GM18499 (cell line): ENCODE measurements around the gene CP.
"Not testable (repeated sequence)": the region's sequence is repeated elsewhere in the genome, so short reads cannot be mapped to it uniquely, and the experiment has no call there.

Experiments used
- ATAC-seq: cut with Tn5 transposase; IDR thresholded peaks from one replicate; pipeline ENCODE4 v1.9.1; 2021; ENCODE audit warnings: moderate number of reproducible peaks; ENCODE audit not compliant: insufficient read depth, unreplicated experiment

Gene CP

DNA sequence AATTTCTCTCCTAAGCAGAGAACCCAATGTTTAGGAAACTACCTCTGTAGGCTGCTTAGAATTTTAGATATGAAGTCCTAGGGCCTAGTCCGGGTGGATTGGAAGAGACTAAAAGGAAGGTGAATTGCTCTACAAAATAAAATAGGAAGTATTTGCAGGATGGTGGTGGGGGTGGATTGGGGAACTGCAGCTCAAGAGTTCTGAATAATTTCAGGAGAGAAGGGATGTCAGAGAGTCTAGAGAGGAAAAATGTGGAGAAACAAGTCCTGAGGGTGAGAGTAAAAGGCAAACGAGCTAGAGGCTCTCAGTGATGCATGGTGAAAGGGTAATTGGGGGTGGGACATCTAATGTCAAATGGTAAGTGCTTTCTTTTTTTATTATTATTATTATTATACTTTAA is 10.2 kb upstream of the CP start:
- no peak for ATAC-seq

DNA sequence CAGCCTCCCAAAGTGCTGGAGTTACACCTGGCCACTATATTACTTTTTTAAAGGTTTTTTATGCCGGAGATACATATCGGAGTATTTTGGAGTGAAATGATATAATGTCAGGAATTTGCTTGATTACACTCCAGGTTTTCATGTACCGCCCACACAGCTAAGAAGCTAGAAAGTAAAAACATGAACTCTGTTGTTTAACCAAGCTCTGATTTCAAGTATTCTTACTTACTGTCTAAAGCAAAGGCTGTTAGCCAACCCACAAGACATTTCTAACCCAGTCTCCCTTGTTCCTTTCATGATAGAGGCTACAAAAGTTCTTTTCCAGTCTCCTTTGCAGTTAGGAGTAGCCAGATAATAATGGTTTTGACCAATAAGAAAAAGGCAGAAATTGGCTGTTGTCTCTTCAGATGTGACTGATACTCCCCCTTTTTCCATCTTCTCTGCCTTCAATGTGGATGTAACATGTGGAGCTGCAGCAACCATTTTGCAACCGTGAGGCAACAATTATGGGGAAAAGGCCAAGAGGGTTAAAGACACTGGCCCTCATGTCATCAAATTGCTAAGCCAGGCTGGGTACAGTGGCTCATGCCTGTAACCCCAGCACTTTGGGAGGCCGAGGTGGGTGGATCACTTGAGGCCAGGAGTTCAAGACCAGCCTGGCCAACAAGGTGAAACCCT is 6.1 kb upstream of the CP start:
- no peak for ATAC-seq

DNA sequence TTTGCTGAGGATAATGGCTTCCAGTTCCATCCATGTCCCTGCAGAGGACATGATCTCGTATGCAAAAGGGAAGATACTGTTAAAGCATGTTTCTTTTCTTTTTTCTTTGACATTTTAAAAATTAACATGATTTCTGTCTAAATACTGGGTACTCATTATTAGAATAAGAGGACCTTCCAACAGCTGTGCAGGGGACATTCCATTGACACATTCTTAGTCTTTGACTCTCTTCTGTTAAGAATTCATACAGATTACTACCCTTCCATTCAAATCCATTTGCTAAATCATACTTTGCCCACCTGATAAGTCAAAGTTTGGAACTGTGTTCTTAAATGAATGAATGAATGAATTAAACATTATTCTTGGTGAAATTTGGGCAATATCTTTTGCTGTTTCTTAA is 5.1 kb upstream of the CP start:
- no peak for ATAC-seq

DNA sequence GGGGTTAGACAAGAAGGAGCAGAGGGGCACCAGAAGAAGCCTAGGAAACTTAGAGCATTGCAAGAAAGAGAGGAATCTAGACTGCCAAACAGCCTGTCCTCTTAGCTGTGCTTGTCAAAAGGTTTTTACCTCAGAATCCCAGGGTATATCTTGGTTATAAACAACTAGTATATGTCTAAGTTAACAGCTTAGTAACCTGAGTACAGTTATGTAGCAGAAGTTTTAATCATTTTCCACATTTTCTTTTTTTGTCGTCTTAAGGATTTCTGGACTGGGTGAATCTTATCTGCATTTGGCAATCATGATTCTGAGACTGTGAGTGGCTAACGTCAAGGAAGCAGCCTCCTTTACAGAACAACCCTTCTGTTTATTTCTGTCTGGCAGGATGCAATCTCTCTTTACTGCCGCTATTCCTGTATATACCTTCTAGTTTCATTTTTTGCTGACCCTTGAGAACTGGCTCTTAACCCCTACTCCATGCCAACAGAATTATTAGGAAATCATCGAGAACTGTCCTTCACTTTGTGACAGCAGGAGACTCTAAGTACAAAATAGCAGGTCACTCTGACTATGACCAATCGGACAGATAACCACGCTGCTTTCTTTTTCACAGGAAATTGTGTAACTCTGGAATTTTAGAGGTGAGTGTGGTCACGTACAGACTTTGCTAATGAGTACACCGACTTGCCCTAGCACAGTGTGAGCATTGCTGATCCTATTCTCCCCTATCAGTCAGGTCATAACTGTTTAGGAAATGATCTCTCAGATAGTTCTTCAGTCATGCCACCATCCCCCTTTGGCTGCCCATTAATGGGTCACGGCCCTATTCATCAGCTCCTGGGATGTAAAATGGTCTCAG is 3.3 kb upstream of the CP start:
- ATAC-seq, result peak; percentile 98

DNA sequence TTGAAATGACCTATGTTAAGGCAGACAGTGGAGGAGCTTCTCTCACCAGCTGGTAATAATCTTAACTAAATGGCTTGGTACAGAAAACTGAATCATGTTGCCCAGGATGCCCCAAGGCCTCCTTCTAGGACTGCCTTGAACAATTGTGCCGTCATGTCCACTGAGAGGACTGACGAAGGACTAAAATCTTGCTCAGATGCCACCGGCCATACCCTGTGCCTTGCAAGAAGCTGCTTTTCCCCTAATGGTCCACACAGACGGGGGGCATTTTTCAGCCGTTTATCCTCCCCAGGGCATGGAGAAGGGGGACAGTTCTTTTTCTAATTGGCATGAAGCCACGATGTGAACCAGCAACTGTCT is 1.8 kb upstream of the CP start:
- no peak for ATAC-seq

DNA sequence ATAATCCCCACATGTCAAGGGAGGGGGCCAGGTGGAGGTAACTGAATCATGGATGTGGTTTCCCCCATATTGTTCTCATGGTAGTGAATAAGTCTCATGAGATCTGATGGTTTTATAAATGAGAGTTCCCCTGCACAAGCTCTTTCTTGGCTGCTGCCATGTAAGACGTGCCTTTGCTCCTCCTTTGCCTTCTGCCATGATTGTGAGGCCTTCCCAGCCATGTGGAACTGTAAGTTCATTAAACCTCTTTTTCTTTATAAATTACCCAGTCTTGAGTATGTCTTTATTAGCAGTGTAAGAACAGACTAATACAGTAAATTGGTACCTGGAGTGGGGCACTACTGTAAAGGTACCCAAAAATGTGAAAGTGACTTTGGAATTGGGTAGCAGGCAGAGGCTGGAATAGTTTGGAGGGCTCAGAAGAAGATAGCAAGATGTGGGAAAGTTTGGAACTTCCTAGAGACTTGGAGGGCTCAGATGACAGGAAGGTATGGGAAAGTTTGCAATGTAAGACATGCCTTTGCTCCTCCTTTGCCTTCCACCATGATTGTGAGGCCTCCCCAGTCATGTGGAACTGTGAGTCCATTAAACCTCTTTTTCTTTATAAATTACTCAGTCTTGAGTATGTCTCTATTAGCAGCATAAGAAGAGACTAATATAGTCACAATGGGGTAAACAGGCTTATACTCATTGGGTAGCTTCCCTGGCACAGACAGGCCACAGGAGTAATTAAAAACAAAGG is 2.1 kb downstream of the CP start:
- ATAC-seq, result not testable (repeated sequence)

DNA sequence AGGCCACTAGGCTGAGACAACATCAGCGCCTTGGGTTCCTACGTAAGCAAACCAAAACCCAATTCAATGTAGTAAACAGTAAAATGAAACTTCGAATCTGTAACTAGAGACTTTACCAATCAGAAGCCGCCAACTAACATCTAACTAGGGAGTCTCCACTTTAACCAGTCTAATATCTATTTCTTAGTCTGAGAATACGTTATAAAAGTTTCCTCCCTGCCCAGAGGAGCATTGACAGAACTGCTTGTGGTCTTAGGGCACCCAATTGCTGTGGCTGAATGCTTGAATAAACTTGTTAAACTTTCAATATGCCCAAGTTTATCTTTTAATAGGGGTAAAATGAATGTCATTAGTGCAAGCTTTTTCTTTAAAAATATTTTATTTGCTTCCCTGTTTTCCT is 4.3 kb downstream of the CP start:
- ATAC-seq, result no peak

DNA sequence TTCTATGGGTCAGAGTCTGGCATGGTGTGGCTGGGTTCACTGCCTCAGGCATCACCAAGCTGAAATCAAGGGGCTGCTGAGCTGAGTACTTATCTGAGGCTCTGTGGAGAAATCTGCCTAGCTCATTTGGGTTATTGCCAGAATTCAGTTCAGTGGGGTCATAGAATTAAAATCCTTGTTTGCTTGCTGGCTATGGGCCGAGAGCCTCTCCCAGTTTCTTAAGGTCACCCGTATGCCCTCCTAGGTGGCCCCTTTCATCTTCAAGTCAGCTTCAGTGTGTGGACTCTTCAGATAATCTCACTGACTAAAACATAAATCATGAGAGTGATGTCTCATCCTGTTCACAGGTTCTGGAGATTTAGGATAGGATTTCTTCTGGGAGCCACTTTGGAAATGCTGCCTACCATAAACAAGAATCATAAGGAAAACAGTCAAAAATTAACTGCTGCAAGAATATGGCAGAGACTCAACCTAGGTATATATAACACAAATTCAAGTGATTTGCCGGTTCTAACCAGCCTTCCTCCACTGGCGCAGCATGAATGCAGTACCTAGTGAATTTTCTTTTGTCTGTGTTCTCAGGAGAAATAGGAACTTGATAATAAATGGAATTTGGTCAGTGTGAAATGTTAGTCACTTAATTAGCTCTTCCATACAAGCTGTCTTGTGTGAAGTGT is 5.3 kb downstream of the CP start:
- ATAC-seq, result no peak

DNA sequence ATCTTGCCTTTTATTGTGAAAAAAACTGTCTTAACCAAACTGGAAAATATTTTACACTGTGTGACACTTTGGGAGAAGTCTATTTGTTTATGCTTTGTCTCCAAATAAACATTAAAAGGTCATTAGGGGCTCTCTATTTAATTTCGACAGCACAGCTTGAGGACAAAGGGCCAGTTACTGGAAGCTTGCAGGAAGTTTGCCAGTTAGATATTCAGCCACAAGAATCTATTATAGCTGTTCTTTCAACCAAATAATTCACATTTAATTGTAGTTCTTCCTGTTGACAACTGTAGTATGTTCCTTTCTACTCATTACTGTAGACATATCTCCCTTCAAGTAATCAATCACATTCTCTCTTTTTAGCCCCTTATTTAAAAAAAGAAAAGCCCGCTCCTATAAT is 6.1 kb downstream of the CP start:
- no peak for ATAC-seq

DNA sequence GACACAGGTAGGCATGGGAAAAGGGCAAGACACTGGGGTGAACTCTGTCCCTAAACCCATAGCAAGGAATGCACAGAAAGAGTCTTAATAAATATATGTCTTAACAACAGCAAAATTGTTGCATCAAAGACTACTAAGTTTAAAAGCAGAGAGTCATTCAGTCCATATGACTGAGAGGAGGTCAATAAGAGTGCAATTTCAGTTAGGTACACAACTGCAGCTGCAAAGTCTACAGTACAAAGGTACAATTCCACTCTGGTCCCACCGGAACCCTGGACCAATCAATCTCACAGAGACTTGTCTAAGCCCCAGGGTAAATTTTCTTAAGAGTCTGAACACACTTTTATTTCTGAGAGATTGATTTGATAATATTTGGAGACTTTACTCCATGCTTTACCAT is 6.9 kb downstream of the CP start:
- ATAC-seq, result no peak

DNA sequence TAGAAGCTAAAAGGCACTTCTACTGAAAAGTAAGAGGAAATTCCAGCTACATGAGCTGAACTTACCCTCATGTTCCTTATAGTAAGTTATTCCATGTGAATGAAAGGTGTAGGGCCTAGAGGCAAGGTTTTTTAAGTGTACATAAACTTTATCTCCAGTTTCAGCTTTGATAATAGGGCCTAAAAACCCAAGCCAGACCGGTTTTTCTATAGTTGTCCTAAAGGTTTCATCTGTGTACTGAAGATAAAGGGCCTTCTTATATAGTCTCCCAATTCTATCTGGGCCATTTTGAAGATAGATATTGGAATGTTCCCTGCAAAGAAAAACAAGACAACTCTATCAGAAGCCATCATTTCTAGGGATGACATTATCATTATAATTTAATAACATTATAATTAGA is 9.2 kb downstream of the CP start:
- no peak for ATAC-seq

DNA sequence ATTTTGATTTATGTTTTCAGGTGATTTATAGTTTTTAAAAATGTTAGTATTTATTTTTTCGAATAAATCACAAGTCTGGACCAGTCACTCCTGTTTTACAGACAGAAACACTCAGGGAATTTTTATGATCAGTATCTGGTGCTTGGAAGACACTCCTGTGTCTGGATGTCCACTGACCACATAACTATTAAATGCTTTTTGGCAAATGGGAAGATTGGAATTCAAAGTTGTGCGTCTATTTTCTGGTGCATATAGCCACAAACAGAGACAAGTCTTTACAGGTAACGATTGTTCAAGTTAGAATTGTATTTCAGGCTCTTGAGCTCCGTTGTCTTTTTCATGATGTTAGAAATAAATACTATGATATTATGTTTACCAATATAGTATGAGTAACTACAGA is 12.2 kb downstream of the CP start:
- no peak for ATAC-seq

DNA sequence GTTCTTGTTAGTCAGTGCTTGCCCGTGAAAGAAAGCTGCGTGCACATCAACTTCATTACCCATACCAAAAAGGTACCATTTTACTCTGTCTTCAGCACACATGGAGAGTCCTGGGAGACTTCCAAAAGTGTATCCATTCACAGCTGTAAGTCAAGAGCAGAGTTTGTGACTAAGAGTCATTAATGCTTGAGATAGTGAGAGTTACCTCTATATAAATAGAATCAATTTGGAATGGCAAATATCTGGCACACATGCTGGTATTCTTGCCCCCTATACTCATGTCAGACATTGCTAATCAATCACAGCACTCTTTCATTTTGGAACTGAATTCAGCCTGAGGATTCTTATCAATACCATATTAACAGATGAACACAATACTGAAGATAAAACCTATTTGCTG is 14.2 kb downstream of the CP start:
- no peak for ATAC-seq

DNA sequence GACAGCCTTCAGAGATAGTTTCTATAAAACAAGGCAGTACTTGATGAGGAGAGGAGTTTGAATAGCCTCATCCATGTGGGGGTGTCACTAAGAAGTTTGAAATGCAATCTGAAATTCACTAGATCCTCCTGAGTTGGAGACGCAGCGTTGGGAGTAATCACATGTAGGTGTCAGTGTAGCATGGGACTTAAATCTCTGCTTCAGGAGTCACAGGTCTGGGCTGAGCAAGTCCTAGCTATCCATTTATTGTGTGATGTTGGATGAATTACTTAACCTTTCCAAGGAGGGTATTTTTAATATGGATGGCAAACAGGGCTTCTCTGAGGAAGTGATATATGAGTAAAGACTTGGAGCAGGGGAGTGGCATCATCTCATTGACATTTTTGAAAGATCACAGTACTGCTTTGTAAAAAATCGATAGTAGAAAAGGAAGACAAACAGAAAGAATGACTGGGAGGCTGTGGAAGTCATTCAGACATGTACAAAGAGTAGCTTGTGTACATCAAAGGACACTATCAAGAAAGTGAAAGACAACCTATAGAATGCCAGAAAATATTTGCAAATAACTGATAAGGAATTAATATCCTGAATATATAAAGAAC is 17.1 kb downstream of the CP start:
- no peak for ATAC-seq

DNA sequence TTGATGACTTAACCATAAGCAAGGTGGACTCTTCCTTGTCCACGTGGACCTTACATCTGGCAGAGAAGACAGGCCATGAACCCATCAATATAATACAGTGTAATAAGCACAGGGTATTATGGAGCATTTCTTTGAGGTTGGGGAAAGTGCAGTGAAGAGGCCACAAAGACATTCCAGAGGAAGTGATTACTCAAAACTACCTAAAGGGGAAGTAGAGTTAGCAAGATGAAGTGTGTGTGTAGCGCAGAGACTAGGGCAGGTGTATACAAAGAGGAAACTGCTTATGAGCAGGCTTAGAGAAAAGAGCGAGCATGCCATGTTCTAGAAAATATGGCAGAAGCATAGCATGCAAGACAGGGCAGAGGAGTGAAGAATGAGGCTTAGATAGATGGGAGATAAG is 17.9 kb downstream of the CP start:
- ATAC-seq, result peak; percentile 98

DNA sequence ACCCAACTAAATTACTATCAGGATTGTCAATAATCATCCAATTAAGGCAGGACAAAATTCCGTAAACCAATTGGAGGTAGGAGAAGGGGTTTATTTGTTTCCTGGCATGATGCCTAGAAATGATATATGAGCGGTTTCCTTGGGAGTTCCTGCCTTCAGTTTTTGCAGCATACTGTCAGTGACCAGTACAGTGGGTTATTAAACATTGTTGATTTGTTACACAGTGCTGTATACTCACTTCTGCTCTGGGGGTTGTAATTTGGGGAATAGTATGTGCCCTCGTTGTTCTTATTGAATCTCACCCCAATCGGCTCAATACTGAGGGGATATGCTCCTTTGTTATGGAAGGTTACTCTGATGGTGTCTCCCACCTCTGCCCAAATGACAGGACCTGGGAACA is 22.2 kb downstream of the CP start:
- ATAC-seq, result no peak

DNA sequence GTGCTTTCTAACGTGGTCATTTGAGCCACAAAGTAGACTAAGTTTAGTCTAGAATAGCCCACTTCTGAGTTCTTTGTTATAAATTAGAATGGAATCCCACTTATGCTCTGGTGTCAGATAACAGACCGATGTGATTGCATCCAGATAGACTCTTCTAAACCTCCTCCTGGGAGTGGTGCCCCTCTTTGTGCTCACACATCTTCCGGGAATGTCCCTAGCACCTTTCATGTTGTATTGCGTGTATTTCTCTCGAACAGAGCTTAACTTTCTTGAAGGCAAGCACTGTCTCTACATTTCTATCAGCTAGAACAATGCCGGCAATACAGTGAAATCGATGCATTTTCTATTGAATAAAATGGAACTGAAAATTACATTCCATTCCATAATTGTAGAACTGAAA is 23.0 kb downstream of the CP start:
- no peak for ATAC-seq

DNA sequence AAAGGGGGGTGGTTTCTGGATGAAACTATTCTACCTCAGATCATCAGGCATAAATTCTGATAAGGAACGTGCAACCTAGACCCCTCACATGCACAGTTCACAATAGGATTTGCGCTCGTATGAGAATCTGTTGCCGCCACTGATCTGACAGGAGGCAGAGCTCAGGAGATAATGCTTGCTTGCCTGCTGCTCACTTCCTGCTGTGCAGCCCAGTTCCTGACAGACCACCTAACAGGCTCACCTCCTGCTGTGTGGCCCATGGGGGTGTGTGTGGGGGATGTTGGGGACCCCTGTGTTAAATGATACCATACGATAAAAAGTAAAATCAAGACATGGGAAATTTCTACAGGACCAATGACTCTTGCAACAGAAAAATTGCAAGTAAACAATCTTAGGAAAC is 24.0 kb downstream of the CP start:
- ATAC-seq, result no peak

DNA sequence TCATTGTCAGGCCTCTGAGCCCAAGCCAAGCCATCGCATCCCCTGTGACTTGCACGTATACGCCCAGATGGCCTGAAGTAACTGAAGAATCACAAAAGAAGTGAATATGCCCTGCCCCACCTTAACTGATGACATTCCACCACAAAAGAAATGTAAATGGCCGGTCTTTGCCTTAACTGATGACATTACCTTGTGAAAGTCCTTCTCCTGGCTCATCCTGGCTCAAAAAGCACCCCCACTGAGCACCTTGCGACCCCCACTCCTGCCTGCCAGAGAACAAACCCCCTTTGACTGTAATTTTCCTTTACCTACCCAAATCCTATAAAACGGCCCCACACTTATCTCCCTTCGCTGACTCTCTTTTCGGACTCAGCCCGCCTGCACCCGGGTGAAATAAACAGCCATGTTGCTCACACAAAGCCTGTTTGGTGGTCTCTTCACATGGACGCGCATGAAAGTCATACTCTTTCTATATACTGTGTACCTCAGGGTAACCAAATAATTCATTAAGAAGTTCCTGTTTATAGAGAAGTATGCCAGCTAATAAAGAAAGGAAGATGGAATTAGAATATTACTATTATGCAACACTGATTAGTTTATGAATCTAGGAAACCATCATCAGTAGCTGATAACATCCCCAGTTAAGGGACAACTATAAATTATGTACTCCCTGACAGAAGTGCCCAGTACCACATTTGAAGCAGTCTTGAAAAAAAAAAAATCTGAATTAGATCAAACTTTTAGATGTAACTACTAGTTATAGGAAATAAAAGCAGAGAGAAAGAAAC is 24.6 kb downstream of the CP start:
- ATAC-seq, result not testable (repeated sequence)

DNA sequence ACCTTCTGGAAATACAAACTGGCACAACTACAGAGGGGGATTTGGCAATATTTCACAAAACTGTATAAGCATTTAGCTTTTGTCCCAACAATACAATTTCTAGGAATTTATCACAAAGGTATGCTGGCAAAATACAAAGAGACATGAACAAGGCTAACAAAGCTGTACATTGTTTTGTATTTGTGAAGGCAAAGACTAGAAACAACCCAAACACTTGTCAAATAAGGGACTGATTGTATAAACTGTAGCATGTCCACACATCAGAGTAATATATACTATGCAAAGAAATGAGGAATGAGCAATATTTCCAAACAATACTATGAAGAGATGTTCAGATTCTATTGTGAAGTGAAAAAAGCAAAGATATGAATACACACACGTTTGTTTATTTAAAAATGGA is 26.4 kb downstream of the CP start:
- ATAC-seq, result no peak
